SK-N-SH (cell line): ENCODE results near the gene SEMA4F. TPM values are rescaled to one million over a fixed set of nuclear protein-coding genes. Genes with fewer than 3 reads are reported as not detected.
"Not testable (repeated sequence)": the region's sequence is repeated elsewhere in the genome, so short reads cannot be mapped to it uniquely, and the experiment has no call there.

Experiments
- CTCF ChIA-PET: fragments of 300-600, 350-600 bp; formaldehyde crosslinking; extraction: SDS; loops from one replicate; lab custom pipeline; 2021; lab: Yijun Ruan, JAX
- POLR2A ChIA-PET: fragments of 350-600 bp; sonication (Branson Sonifier 250); formaldehyde crosslinking; extraction: SDS; loops from one replicate; lab custom pipeline; 2020; ENCODE audit warnings: antibody characterized with exemption, inconsistent platforms; lab: Yijun Ruan, JAX
- DNase-seq: peaks from one replicate; pipeline ENCODE4 v3.0.0; 2012
- H2AFZ ChIP-seq: fragments of 200-600 bp; sonication (generic); 2 replicates; pipeline ENCODE4 v1.8.1; 2016; ENCODE audit warnings: antibody characterized with exemption, mild to moderate bottlenecking, low read depth
- H3F3A ChIP-seq: fragments of 200-600 bp; sonication (generic); replicated peaks from 2 replicates; pipeline ENCODE3; 2016; ENCODE audit warnings: antibody characterized with exemption, mild to moderate bottlenecking; ENCODE audit not compliant: insufficient read depth
- H3K27ac ChIP-seq, 2 experiments: fragments of 200-500 bp in 1 of 2; fragments of 200-600 bp in 1 of 2; sonication (Bioruptor generic) in 1 of 2; sonication (generic), shearing (Covaris generic) in 1 of 2; 2 replicates each; pipeline versions ENCODE4 v1.5.1 to v1.6.1; 2014 to 2016; ENCODE audit warnings: low read depth in 2 of 2, inconsistent platforms in 1 of 2, low read length in 1 of 2, mild to moderate bottlenecking in 1 of 2, mixed read lengths in 1 of 2
- H3K27me3 ChIP-seq: fragments of 200-600 bp; sonication (generic), shearing (Covaris generic); 2 replicates; pipeline ENCODE4 v1.6.1; 2016; ENCODE audit warnings: mixed run types; ENCODE audit not compliant: insufficient read depth
- H3K36me3 ChIP-seq, 2 experiments: fragments of 200-500 bp in 1 of 2; fragments of 200-600 bp in 1 of 2; sonication (Bioruptor generic) in 1 of 2; sonication (generic) in 1 of 2; replicated peaks in 1 of 2; 2 replicates each; pipeline versions ENCODE3 to v1.5.1; 2014 to 2016; ENCODE audit warnings: low read length in 1 of 2, mild to moderate bottlenecking in 1 of 2; ENCODE audit not compliant: insufficient read depth in 2 of 2, control insufficient read depth in 1 of 2
- H3K4me1 ChIP-seq, 2 experiments: fragments of 200-500 bp in 1 of 2; fragments of 200-600 bp in 1 of 2; sonication (Bioruptor generic) in 1 of 2; sonication (generic), shearing (Covaris generic) in 1 of 2; 2 replicates each; pipeline versions ENCODE4 v1.5.1 to v1.6.1; 2014 to 2016; ENCODE audit warnings: low read depth in 1 of 2, low read length in 1 of 2, mixed run types in 1 of 2; ENCODE audit not compliant: insufficient read depth in 2 of 2, control insufficient read depth in 1 of 2
- H3K4me2 ChIP-seq: fragments of 200-600 bp; sonication (generic), shearing (Covaris generic); 2 replicates; pipeline ENCODE4 v1.6.1; 2017; ENCODE audit warnings: mixed run types
- H3K4me3 ChIP-seq, 2 experiments: fragments of 200-500 bp in 1 of 2; fragments of 200-600 bp in 1 of 2; sonication (Bioruptor generic) in 1 of 2; sonication (generic), shearing (Covaris generic) in 1 of 2; 2 replicates each; pipeline versions ENCODE4 v1.5.1 to v1.8.1; 2014 to 2016; ENCODE audit warnings: low read depth in 2 of 2, inconsistent platforms in 1 of 2, low read length in 1 of 2, mild to moderate bottlenecking in 1 of 2, mixed read lengths in 1 of 2, moderate library complexity in 1 of 2
- H3K79me2 ChIP-seq: fragments of 200-600 bp; sonication (generic); 2 replicates; pipeline ENCODE4 v1.8.1; 2017; ENCODE audit warnings: mild to moderate bottlenecking; ENCODE audit not compliant: insufficient read depth
- H3K9ac ChIP-seq: fragments of 200-600 bp; sonication (generic); 2 replicates; pipeline ENCODE4 v1.6.1; 2017; ENCODE audit warnings: mixed run types
- H3K9me2 ChIP-seq: fragments of 200-600 bp; sonication (generic); 2 replicates; pipeline ENCODE4 v1.6.1; 2017; ENCODE audit warnings: mixed run types
- H3K9me3 ChIP-seq: fragments of 200-600 bp; sonication (generic); 2 replicates; pipeline ENCODE4 v1.6.1; 2017; ENCODE audit warnings: mixed run types, mild to moderate bottlenecking, moderate library complexity
- H4K20me1 ChIP-seq: fragments of 200-600 bp; sonication (generic); 2 replicates; pipeline ENCODE4 v1.6.1; 2017; ENCODE audit warnings: mild to moderate bottlenecking, mixed run types; ENCODE audit not compliant: insufficient read depth
- CHD2 ChIP-seq: fragments of 150-350 bp; IDR thresholded peaks from 2 replicates; pipeline ENCODE4 v1.6.1; 2018; ENCODE audit warnings: low read length; ENCODE audit not compliant: partially characterized antibody
- CTCF ChIP-seq: fragments of 200-600 bp; sonication (generic); IDR thresholded peaks from 2 replicates; pipeline ENCODE4 v1.6.1; 2017; ENCODE audit warnings: antibody characterized with exemption, mild to moderate bottlenecking, moderate library complexity
- ELF1 ChIP-seq: IDR thresholded peaks from 2 replicates; pipeline ENCODE4 v1.4.0; 2012
- FOSL2 ChIP-seq: IDR thresholded peaks from 2 replicates; pipeline ENCODE4 v1.4.0; 2012; ENCODE audit warnings: low read depth, mild to moderate bottlenecking, moderate library complexity, borderline replicate concordance
- FOXM1 ChIP-seq: IDR thresholded peaks from 2 replicates; pipeline ENCODE4 v1.4.0; 2012; ENCODE audit warnings: low read depth, mild to moderate bottlenecking
- GABPA ChIP-seq: IDR thresholded peaks from 2 replicates; pipeline ENCODE4 v1.4.0; 2012; ENCODE audit warnings: low read depth, mild to moderate bottlenecking
- GATA2 ChIP-seq: sonication (generic); formaldehyde crosslinking; IDR thresholded peaks from 2 replicates; pipeline ENCODE4 v1.5.0; 2020; ENCODE audit warnings: mild to moderate bottlenecking, missing genetic modification reagents
- JUND ChIP-seq: IDR thresholded peaks from 2 replicates; pipeline ENCODE4 v1.4.0; 2012
- MEF2A ChIP-seq: IDR thresholded peaks from 2 replicates; pipeline ENCODE4 v1.4.0; 2012; ENCODE audit warnings: low read depth, borderline replicate concordance
- NFIC ChIP-seq: IDR thresholded peaks from 2 replicates; pipeline ENCODE4 v1.4.0; 2012; ENCODE audit warnings: borderline replicate concordance
- POLR2AphosphoS5 ChIP-seq: IDR thresholded peaks from 2 replicates; pipeline ENCODE4 v1.6.1; 2012; ENCODE audit warnings: low read depth, low read length
- RCOR1 ChIP-seq: fragments of 150-350 bp; IDR thresholded peaks from 2 replicates; pipeline ENCODE4 v1.6.1; 2017; ENCODE audit warnings: antibody characterized with exemption, low read length
- RFX5 ChIP-seq: IDR thresholded peaks from 2 replicates; pipeline ENCODE4 v1.6.1; 2012; ENCODE audit warnings: mild to moderate bottlenecking, improper control_type of control experiment, low read length
- SIN3A ChIP-seq: IDR thresholded peaks from 2 replicates; pipeline ENCODE4 v1.6.1; 2012; ENCODE audit warnings: low read depth, mild to moderate bottlenecking, low read length, moderate library complexity, borderline replicate concordance
- TAF1 ChIP-seq: IDR thresholded peaks from 2 replicates; pipeline ENCODE4 v1.6.1; 2012; ENCODE audit warnings: low read depth, mild to moderate bottlenecking, low read length, moderate library complexity, borderline replicate concordance
- TCF12 ChIP-seq: IDR thresholded peaks from 2 replicates; pipeline ENCODE4 v1.4.0; 2012
- TEAD4 ChIP-seq: IDR thresholded peaks from 2 replicates; pipeline ENCODE4 v1.4.0; 2012; ENCODE audit warnings: mild to moderate bottlenecking, borderline replicate concordance; ENCODE audit not compliant: insufficient read depth
- USF2 ChIP-seq: fragments of 150-350 bp; IDR thresholded peaks from 2 replicates; pipeline ENCODE4 v1.6.1; 2017; ENCODE audit warnings: antibody characterized with exemption, low read length, low read depth, borderline replicate concordance
- WGBS: methylation state at CpG from one replicate; pipeline ENCODE4 v1.1.6; 2017; ENCODE audit warnings: low lambda C conversion rate; 5-methylcytosine and 5-hydroxymethylcytosine counted together
- polyA plus RNA-seq, 3 experiments: library from polyadenylated mRNA; depleted of rRNA; stranded (reverse); fragments of >200 nt; gene quantifications; 2 replicates each; pipeline ENCODE4 v1.2.3, GENCODE V29; 2012
- TF ChIP-seq, protein P1 (sequence below): fragments of 150-350 bp; IDR thresholded peaks from 2 replicates; pipeline ENCODE4 v1.6.1; 2016; ENCODE audit warnings: mild to moderate bottlenecking, low read depth, low read length
- TF ChIP-seq, protein P2 (sequence below): IDR thresholded peaks from 2 replicates; pipeline ENCODE4 v1.4.0; 2012; ENCODE audit warnings: low read depth, borderline replicate concordance

Gene SEMA4F
- polyA plus RNA-seq, 1 of the 3 experiments (the other 2 are of a cell fraction): 17.3 TPM

DNA sequence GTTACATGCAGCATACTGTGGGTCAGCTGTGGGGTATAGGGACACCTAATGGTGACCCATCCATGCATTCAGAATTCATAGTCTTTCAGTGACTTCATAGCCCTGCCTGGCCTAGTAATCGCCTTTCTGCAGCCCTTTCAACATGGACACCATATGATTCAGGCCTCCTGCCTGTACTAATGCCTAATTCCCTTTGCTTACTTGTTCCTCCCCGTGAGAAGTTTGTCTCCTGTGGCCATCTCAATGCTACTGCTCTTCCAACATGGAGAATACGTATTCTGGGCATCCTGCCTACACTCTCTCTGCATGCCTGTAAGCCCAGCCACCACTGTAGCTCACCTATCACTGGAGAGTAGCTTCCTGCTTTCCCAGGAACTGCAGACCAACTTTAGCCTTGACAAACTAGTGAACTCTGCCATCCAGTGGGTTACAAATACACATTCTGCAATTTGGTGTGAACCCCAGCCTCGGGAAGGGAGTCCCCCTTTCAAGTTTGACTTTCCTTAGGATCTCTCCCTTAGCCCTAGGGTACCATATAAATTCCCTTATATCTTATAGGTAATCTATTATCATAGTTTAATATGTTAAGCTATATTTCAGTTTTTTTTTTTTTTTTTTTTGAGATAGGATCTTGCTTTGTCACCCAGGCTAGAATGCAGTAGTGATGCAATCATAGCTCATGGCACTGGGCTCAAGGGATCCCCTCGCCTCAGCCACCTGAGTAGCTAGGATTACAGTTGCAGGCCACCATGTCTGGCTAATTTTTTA is 28.2 kb upstream of the SEMA4F start (continued):
- TF ChIP-seq CTCF (no peak), FOSL2 (no peak), ELF1 (no peak), GABPA (no peak), RFX5 (no peak), TEAD4 (no peak)
- TF ChIP-seq, protein P1, sequence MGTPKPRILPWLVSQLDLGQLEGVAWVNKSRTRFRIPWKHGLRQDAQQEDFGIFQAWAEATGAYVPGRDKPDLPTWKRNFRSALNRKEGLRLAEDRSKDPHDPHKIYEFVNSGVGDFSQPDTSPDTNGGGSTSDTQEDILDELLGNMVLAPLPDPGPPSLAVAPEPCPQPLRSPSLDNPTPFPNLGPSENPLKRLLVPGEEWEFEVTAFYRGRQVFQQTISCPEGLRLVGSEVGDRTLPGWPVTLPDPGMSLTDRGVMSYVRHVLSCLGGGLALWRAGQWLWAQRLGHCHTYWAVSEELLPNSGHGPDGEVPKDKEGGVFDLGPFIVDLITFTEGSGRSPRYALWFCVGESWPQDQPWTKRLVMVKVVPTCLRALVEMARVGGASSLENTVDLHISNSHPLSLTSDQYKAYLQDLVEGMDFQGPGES: no peak
- TF ChIP-seq, protein P2, sequence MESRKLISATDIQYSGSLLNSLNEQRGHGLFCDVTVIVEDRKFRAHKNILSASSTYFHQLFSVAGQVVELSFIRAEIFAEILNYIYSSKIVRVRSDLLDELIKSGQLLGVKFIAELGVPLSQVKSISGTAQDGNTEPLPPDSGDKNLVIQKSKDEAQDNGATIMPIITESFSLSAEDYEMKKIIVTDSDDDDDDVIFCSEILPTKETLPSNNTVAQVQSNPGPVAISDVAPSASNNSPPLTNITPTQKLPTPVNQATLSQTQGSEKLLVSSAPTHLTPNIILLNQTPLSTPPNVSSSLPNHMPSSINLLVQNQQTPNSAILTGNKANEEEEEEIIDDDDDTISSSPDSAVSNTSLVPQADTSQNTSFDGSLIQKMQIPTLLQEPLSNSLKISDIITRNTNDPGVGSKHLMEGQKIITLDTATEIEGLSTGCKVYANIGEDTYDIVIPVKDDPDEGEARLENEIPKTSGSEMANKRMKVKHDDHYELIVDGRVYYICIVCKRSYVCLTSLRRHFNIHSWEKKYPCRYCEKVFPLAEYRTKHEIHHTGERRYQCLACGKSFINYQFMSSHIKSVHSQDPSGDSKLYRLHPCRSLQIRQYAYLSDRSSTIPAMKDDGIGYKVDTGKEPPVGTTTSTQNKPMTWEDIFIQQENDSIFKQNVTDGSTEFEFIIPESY: no peak

DNA sequence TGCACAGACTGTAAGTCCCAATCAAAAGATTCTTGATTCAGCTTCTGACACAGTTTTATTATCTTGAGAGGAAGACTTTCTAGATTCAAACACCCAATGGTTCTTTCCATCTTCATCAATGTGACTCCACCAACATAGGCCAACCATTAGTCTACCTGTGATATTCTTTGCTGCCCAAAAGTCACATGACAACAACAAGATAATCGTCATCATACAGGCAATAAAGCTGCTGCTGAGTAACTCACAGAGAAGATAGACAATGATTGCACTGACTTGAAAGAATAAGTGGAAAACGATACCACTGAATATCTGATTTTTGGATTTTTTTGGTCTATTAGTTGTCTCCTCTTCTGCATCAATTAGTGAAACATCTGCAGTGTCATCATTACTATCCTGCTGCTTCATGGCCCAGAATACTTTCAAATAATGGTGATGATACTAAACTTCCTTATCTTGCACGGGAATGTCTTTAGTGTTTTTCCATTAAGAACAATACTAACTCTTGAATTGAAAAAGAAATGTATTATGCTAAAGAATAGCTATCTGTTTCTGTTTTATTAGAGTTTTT is 25.4 kb upstream of the SEMA4F start:
- POLR2A ChIA-PET: no interaction called here
- Histone ChIP-seq H3K79me2 (no peaks in the 10 kb centered on the region), H3K9me3 (no peaks in the 10 kb centered on the region), H3K4me1 (no peaks in the 10 kb centered on the region; a peak in 1 of 4 replicates), H3K36me3 (no peaks in the 10 kb centered on the region), H3K4me3 (no peak overlapping the region), H3K9me2 (no peaks in the 10 kb centered on the region), H4K20me1 (no peaks in the 10 kb centered on the region), H3F3A (peaks cover 2% of the 10 kb centered on the region), H3K9ac (no peak overlapping the region), H3K4me2 (no peak overlapping the region), H2AFZ (0 out of 2 replicates have a peak overlapping the region, but pooled peaks have one; percentile 8), H3K27ac (no peak overlapping the region), H3K27me3 (no peaks in the 10 kb centered on the region)
- CTCF ChIA-PET: interaction anchor here (1.2 to 1.5 kb wide), 2 partner anchors 14 to 47 kb away, joined by 3 read pairs; no protein-coding TSS in a partner anchor
- WGBS: 74% methylated on average over 3 of the region's 3 CpGs
- no peak for DNase-seq
- TF ChIP-seq GABPA (no peak), RCOR1 (no peak), SIN3A (no peak), FOSL2 (no peak), POLR2AphosphoS5 (no peak), JUND (no peak), CHD2 (no peak), MEF2A (no peak), TAF1 (no peak), NFIC (no peak), GATA2 (CRISPR knock-in tag) (no peak), FOXM1 (no peak), USF2 (no peak), ELF1 (no peak), TCF12 (no peak)

DNA sequence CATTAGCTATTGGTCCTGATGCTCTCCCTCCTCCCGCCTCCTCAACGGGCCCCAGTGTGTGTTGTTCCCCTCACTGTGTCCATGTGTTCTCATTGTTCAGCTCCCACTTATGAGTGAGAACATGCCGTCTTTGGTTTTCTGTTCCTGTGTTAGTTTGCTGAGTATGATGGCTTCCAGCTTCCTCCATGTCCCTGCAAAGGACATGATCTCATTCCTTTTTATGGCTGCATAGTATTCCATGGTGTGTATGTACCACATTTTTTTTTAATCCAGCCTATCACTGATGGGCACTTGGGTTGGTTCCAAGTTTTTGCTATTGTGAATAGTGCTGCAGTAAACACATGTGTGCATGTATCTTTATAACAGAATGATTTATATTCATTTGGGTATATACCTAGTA is 23.6 kb upstream of the SEMA4F start:
- H4K20me1 ChIP-seq, H3K79me2 ChIP-seq, POLR2A ChIA-PET, H3K9me2 ChIP-seq, H3K9ac ChIP-seq, H3K4me2 ChIP-seq, H3K27ac ChIP-seq, CTCF ChIA-PET, H3K36me3 ChIP-seq, H2AFZ ChIP-seq, H3K27me3 ChIP-seq, DNase-seq, H3K9me3 ChIP-seq, H3K4me1 ChIP-seq, H3F3A ChIP-seq, H3K4me3 ChIP-seq: not testable (repeated sequence)
- 85% methylated on average over 3 of the region's 3 CpGs for WGBS
